ENCODE measurements around the gene ANO1. TPM values are rescaled to one million over a fixed set of nuclear protein-coding genes. Genes with fewer than 3 reads are reported as not detected.
"Not testable (repeated sequence)": the region's sequence is repeated elsewhere in the genome, so short reads cannot be mapped to it uniquely, and the experiment has no call there.

The ANO1 gene
- total and polyA plus RNA-seq, 5 experiments from 2014 or later = not detected

GRCh38 chr11:70193411-70194292 lies 115.5 kb downstream of the ANO1 start:
- Mint-ChIP-seq H3K4me1 (peaks cover 2 to 9% (median 2%) of the 10 kb centered on the region in 4 donors), H3K27ac (no peak overlapping the region), H3K4me3 (no peak overlapping the region), H3K27me3 (peaks cover 6 to 14% (median 8%) of the 10 kb centered on the region in 5 donors), H3K9me3 (no peaks in the 10 kb centered on the region), H3K36me3 (no peaks in the 10 kb centered on the region)
- POLR2A ChIA-PET = no interaction called here
- peak in 1 of 10 donors; percentile 28 for DNase-seq
- no peak for ATAC-seq

- DNase-seq (peak in 1 of 10 donors; percentile 11), ATAC-seq (no peak)
- Mint-ChIP-seq H3K27ac (no peak overlapping the region), H3K36me3 (no peaks in the 10 kb centered on the region), H3K4me3 (no peak overlapping the region), H3K9me3 (no peaks in the 10 kb centered on the region), H3K4me1 (peaks cover 2 to 9% (median 2%) of the 10 kb centered on the region in 4 donors), H3K27me3 (peaks cover 6 to 12% (median 9%) of the 10 kb centered on the region in 5 donors)
- POLR2A ChIA-PET = no interaction called here
These were observed 117.0 kb downstream of the ANO1 start for GRCh38 chr11:70194792-70195791.

- POLR2A ChIA-PET = interaction anchor here (0.7 kb wide), 1 partner anchor 293 kb away, joined by 4 read pairs; no protein-coding TSS in a partner anchor
- no peaks in the 10 kb centered on the region for H3K9me3 Mint-ChIP-seq
These were observed 122.2 kb downstream of the ANO1 start for GRCh38 chr11:70200212-70200844.

GRCh38 chr11:70201047-70201446 lies 122.9 kb downstream of the ANO1 start:
- peak overlapping the region in 3 of 10 donors; percentile 9 to 66 (median 45) for H3K4me3 Mint-ChIP-seq
- H3K9me3 Mint-ChIP-seq, ATAC-seq, H3K27me3 Mint-ChIP-seq, DNase-seq: not testable (repeated sequence)
- peaks cover 0 to 18% (median 1%) of the 10 kb centered on the region in 3 donors for H3K36me3 Mint-ChIP-seq
- POLR2A ChIA-PET = interaction anchor here (0.6 to 0.7 kb wide), 3 partner anchors 26 to 294 kb away, joined by 3 to 7 read pairs (median 4); no protein-coding TSS in a partner anchor
- H3K27ac Mint-ChIP-seq = peak overlapping the region in 3 of 10 donors; percentile 22 to 66 (median 50)
- peaks cover 12 to 31% (median 27%) of the 10 kb centered on the region in 4 donors for H3K4me1 Mint-ChIP-seq

More at GRCh38 chr11:70200212-70200844, 122.2 kb downstream of the ANO1 start:
- Mint-ChIP-seq H3K36me3 (peaks cover 0 to 11% (median 0%) of the 10 kb centered on the region in 3 donors), H3K27me3 (peaks cover 0 to 4% (median 2%) of the 10 kb centered on the region in 5 donors), H3K4me3 (no peak overlapping the region), H3K4me1 (peaks cover 6 to 24% (median 21%) of the 10 kb centered on the region in 4 donors), H3K27ac (no peak overlapping the region)
- DNase-seq (no peak), ATAC-seq (no peak)

- Mint-ChIP-seq H3K27me3 (peaks cover 0 to 1% (median 0%) of the 10 kb centered on the region in 5 donors), H3K4me3 (peak overlapping the region; percentile 83 to 98 (median 94)), H3K27ac (peak overlapping the region; percentile 81 to 97 (median 95)), H3K4me1 (peaks cover 13 to 39% (median 37%) of the 10 kb centered on the region in 4 donors), H3K36me3 (peaks cover 0 to 29% (median 7%) of the 10 kb centered on the region in 3 donors), H3K9me3 (no peaks in the 10 kb centered on the region)
- DNase-seq (no peak), ATAC-seq (no peak)
- POLR2A ChIA-PET = interaction anchor here (0.6 to 2.2 kb wide), 4 partner anchors 10 to 527 kb away, joined by 3 to 12 read pairs (median 8); partner anchors contain the start of gene LTO1
These were observed 124.1 kb downstream of the ANO1 start for GRCh38 chr11:70201882-70202861.

GRCh38 chr11:70202920-70203750 lies 125.0 kb downstream of the ANO1 start, which contains the start of gene FADD:
TSS of gene FADD (plus strand) at chr11:70203296. CDS start at chr11:70203460, 164 bp downstream.
- peaks cover 0 to 39% (median 7%) of the 10 kb centered on the region in 3 donors for H3K36me3 Mint-ChIP-seq
- POLR2A ChIA-PET = interaction anchor here (0.6 to 2.3 kb wide), 4 partner anchors 9 to 1381 kb away, joined by 8 to 16 read pairs (median 11); partner anchors contain the start of genes LTO1 and PPFIA1

DNA sequence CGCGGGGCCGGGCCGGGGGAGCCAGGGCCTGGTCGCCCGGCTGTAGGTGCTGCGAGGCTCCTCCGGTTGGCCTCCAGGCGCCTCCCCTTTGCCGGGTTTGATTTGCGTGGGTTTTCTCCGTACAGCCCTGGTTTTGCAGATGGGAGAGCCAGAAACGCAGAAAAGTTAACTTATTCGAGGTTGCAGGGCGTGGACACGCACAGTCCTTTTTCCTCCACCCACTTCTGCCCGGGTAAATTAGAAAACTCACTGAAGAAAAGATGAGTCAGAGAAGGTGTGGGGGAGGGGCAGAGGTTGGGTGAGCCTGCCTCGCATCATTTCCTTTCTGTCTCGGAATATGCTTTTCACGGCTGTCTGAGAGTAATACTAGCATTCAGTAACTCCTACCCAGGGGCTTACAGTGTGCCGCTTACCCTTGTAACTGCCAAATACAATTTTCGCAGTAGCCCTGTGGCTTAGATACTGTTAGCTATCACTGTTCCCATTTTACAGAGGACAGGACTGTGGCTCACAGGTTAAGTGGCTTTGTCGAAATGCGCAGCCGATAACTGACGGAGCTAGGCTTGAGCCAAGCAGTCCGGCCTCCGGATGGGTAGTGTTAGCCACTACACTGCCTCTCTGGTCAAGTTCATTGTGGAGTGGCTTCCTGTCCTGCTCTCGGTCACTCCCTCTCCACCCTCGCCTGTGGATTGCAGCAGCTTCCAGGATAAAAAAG lies 125.8 kb downstream of the ANO1 start:
- peak overlapping the region; percentile 91 to 98 (median 96) for H3K4me3 Mint-ChIP-seq
- H3K9me3 Mint-ChIP-seq = no peaks in the 10 kb centered on the region
- ATAC-seq (peak; percentile 69 to 70), DNase-seq (peak; percentile 70 to 90 (median 78))
- H3K27me3 Mint-ChIP-seq = no peaks in the 10 kb centered on the region
- H3K4me1 Mint-ChIP-seq = peaks cover 19 to 53% (median 49%) of the 10 kb centered on the region in 4 donors
- peak overlapping the region; percentile 87 to 98 (median 97) for H3K27ac Mint-ChIP-seq
- H3K36me3 Mint-ChIP-seq = peaks cover 0 to 47% (median 7%) of the 10 kb centered on the region in 3 donors
- POLR2A ChIA-PET = interaction anchor here (0.6 to 2.3 kb wide), 5 partner anchors 8 to 1380 kb away, joined by 5 to 16 read pairs (median 10); partner anchors contain the start of genes LTO1 and PPFIA1

More at GRCh38 chr11:70202920-70203750, 125.0 kb downstream of the ANO1 start, which contains the start of gene FADD:
- H3K9me3 Mint-ChIP-seq = no peaks in the 10 kb centered on the region
- peaks cover 13 to 47% (median 42%) of the 10 kb centered on the region in 4 donors for H3K4me1 Mint-ChIP-seq
- peaks cover 0 to 1% (median 0%) of the 10 kb centered on the region in 5 donors for H3K27me3 Mint-ChIP-seq
- DNase-seq = peak; percentile 84 to 95 (median 90)
- peak; percentile 73 to 76 for ATAC-seq
- peak within 1 kb of the TSS; percentile 91 to 98 (median 96) for H3K4me3 Mint-ChIP-seq
- H3K27ac Mint-ChIP-seq = peak within 1 kb of the TSS; percentile 90 to 98 (median 97)

GRCh38 chr11:70204466-70204799 lies 126.3 kb downstream of the ANO1 start:
- DNase-seq (no peak), ATAC-seq (no peak)
- Mint-ChIP-seq H3K4me3 (peak overlapping the region; percentile 91 to 98 (median 96)), H3K4me1 (peaks cover 23 to 58% (median 54%) of the 10 kb centered on the region in 4 donors), H3K9me3 (no peaks in the 10 kb centered on the region), H3K27me3 (no peaks in the 10 kb centered on the region), H3K27ac (peak overlapping the region; percentile 87 to 98 (median 97)), H3K36me3 (peaks cover 0 to 52% (median 10%) of the 10 kb centered on the region in 3 donors)
- POLR2A ChIA-PET = interaction anchor here (0.8 to 2.3 kb wide), 2 partner anchors 10 to 66 kb away, joined by 5 to 16 read pairs; partner anchors contain the start of gene PPFIA1

DNA sequence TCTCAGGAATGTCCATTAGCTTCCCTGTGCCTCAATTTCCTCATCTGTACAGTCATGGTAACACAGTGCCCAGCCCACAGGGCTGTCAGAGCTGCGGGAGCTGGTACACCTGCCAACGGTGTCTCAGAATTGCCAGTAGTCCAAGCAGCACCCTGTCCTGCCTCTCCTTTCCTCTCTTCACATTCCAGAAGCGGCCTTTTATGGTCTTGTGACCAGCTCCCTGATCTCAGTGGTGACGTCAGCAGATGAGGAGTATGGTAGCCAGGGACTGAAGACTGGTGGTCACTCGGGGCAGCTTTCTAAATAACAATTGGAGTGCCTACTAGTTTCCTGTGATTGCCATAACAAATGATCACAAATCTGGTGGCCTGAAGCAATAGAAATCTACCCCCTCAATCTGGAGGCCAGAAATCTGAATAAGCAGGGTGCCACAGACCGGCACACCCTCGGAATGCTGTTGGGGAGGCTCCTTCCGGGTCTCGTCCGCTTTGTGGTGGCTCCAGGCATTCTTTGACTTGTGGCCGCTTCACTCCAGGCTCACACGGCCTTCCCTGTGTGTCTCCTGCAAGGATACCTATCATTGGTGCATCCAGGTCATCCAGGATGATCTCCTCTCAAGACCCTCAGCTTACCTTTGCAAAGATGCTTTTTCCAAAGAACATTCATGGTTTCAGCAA lies 127.1 kb downstream of the ANO1 start:
- ATAC-seq (no peak), DNase-seq (no peak)
- Mint-ChIP-seq H3K4me1 (peaks cover 28 to 63% (median 60%) of the 10 kb centered on the region in 4 donors), H3K36me3 (peaks cover 0 to 58% (median 11%) of the 10 kb centered on the region in 3 donors), H3K9me3 (no peaks in the 10 kb centered on the region), H3K27ac (peak overlapping the region; percentile 85 to 98 (median 97)), H3K27me3 (no peaks in the 10 kb centered on the region), H3K4me3 (peak overlapping the region; percentile 91 to 98 (median 96))
- POLR2A ChIA-PET = interaction anchor here (0.8 to 2.3 kb wide), 2 partner anchors 9 to 66 kb away, joined by 5 to 16 read pairs; partner anchors contain the start of gene PPFIA1

Measured in naive thymus-derived CD8-positive, alpha-beta T cell (primary cell).